Gastrocnemius medialis (tissue), 4 donors: ENCODE results near the gene PRKN. TPM values are rescaled to one million over a fixed set of nuclear protein-coding genes. Genes with fewer than 3 reads are reported as not detected.
A peak's percentile ranks its signal among the peaks of the same experiment; 100 is the strongest.
"Not testable (repeated sequence)": the region's sequence is repeated elsewhere in the genome, so short reads cannot be mapped to it uniquely, and the experiment has no call there.

ENCODE experiments used
- ATAC-seq, 2 donors: fragments of 150-250 bp; one replicate each; pipeline ENCODE4 v1.9.1; 2016
- DNase-seq, 2 donors: peaks; one replicate each; pipeline ENCODE4 v3.0.0-alpha.2; 2019
- H3K27ac ChIP-seq, 4 donors: fragments of 200-600 bp; sonication (generic); 1 replicate in 1 of 4; 2 replicates in 3 of 4; pipeline ENCODE4 v1.5.1; 2016 to 2018; ENCODE audit warnings: mild to moderate bottlenecking in 2 of 4, moderate library complexity in 1 of 4
- H3K27me3 ChIP-seq, 3 donors: fragments of 200-600 bp; sonication (generic) in 2 of 3; 1 replicate in 1 of 3; 2 replicates in 2 of 3; pipeline versions ENCODE4 v1.5.1 to v1.6.0; 2016 to 2019; ENCODE audit warnings: mild to moderate bottlenecking in 1 of 3, moderate library complexity in 1 of 3
- H3K36me3 ChIP-seq, 2 donors: fragments of 200-600 bp; sonication (generic) in 1 of 2; one replicate each; pipeline ENCODE4 v1.5.1; 2017 to 2018
- H3K4me1 ChIP-seq, 2 donors: fragments of 200-600 bp; sonication (generic) in 1 of 2; one replicate each; pipeline ENCODE4 v1.5.1; 2016 to 2017; ENCODE audit warnings: mild to moderate bottlenecking in 2 of 2
- H3K4me3 ChIP-seq, 4 donors: fragments of 200-600 bp; sonication (generic) in 3 of 4; 1 replicate in 1 of 4; 2 replicates in 3 of 4; pipeline ENCODE4 v1.5.1; 2016 to 2019; ENCODE audit warnings: mild to moderate bottlenecking in 2 of 4
- H3K9me3 ChIP-seq, 3 donors: fragments of 200-600 bp; sonication (generic) in 2 of 3; 1 replicate in 1 of 3; 2 replicates in 2 of 3; pipeline ENCODE4 v1.5.1; 2016 to 2019
- CTCF ChIP-seq, 5 experiments: fragments of 450-650 bp in 3 of 5; fragments of 200-600 bp in 2 of 5; sonication (generic) in 2 of 5; IDR thresholded peaks in 4 of 5; conservative IDR thresholded peaks in 1 of 5; 1 replicate in 4 of 5; 2 replicates in 1 of 5; pipeline ENCODE4 v1.5.1; 2016 to 2019; ENCODE audit warnings: antibody characterized with exemption in 5 of 5, mild to moderate bottlenecking in 3 of 5, moderate library complexity in 3 of 5
- POLR2A ChIP-seq, 2 donors: fragments of 450-650 bp; IDR thresholded peaks; one replicate each; pipeline ENCODE4 v1.6.1; 2017; ENCODE audit warnings: antibody characterized with exemption in 2 of 2, mild to moderate bottlenecking in 2 of 2, moderate library complexity in 2 of 2
- in situ Hi-C, 4 donors: fragments of 200-750 bp; cut with MboI; loops; one replicate each; pipeline versions ENCODE4 v1.15.0 to v1.8.0; 2017; ENCODE audit warnings: low sequenced_read_pairs in 4 of 4
- intact Hi-C: fragments of 100-400 bp; cut with DNase I; formaldehyde crosslinking; loops from one replicate; pipeline ENCODE4 v1.15.1; 2023; ENCODE audit warnings: low total_unique reads
- total RNA-seq, 4 donors: library from RNA; depleted of rRNA; stranded (reverse); fragments of >200 nt; gene quantifications; one replicate each; pipeline versions ENCODE4 v1.1.0 to v1.2.3, GENCODE V29; 2016

The PRKN gene
- total RNA-seq, 4 donors from 2014 or later, result 8.4 to 21.6 (median 13.7) TPM

- Histone ChIP-seq H3K9me3 (no peaks in the 10 kb centered on the region), H3K27ac (peak overlapping the region; percentile 29 to 71 (median 61)), H3K4me3 (no peak overlapping the region), H3K27me3 (no peaks in the 10 kb centered on the region), H3K36me3 (no peaks in the 10 kb centered on the region), H3K4me1 (peaks cover 12 to 15% of the 10 kb centered on the region in 2 donors)
- in situ Hi-C loops, result no loop called here
- peak; percentile 16 to 21 for DNase-seq
- TF ChIP-seq POLR2A (IDR thresholded peaks at IDR 0.05), result no peak
- no peak for TF ChIP-seq CTCF (IDR thresholded peaks at IDR 0.05 in 4 of 5, conservative IDR thresholded peaks at IDR 0.05 in 1 of 5)
- ATAC-seq, result peak; percentile 56 to 88
- intact Hi-C loops, result no loop called here
Measured at GRCh38 chr6:162538643-162539064, 188.9 kb downstream of the PRKN start.

- peaks cover 0 to 2% of the 10 kb centered on the region in 2 donors for H3K4me1 ChIP-seq
- DNase-seq, result no peak
- no peak for TF ChIP-seq POLR2A (IDR thresholded peaks at IDR 0.05)
- no peak for TF ChIP-seq CTCF (IDR thresholded peaks at IDR 0.05 in 4 of 5, conservative IDR thresholded peaks at IDR 0.05 in 1 of 5)
- no peaks in the 10 kb centered on the region for H3K9me3 ChIP-seq
- in situ Hi-C loops, result no loop called here
- ATAC-seq, result no peak
- intact Hi-C loops, result no loop called here
- no peak overlapping the region for H3K4me3 ChIP-seq
- no peak overlapping the region for H3K27ac ChIP-seq
- H3K36me3 ChIP-seq, result no peaks in the 10 kb centered on the region
- no peaks in the 10 kb centered on the region for H3K27me3 ChIP-seq
Measured at GRCh38 chr6:162533009-162533400, 194.6 kb downstream of the PRKN start.

GRCh38 chr6:162532283-162533008 lies 195.1 kb downstream of the PRKN start:
- no peaks in the 10 kb centered on the region for H3K4me1 ChIP-seq
- H3K4me3 ChIP-seq, result no peak overlapping the region
- DNase-seq, result no peak
- H3K36me3 ChIP-seq, result no peaks in the 10 kb centered on the region
- no peak for ATAC-seq
- in situ Hi-C loops (no loop called here), intact Hi-C loops (no loop called here)
- H3K27me3 ChIP-seq, result no peaks in the 10 kb centered on the region
- H3K27ac ChIP-seq, result no peak overlapping the region
- H3K9me3 ChIP-seq, result no peaks in the 10 kb centered on the region
- no peak for TF ChIP-seq POLR2A (IDR thresholded peaks at IDR 0.05)
- no peak for TF ChIP-seq CTCF (IDR thresholded peaks at IDR 0.05 in 4 of 5, conservative IDR thresholded peaks at IDR 0.05 in 1 of 5)

GRCh38 chr6:162531391-162531790 lies 196.2 kb downstream of the PRKN start:
- intact Hi-C loops, H3K36me3 ChIP-seq, H3K4me1 ChIP-seq, H3K27me3 ChIP-seq, ATAC-seq, H3K9me3 ChIP-seq, H3K27ac ChIP-seq, DNase-seq, in situ Hi-C loops, H3K4me3 ChIP-seq: not testable (repeated sequence)

GRCh38 chr6:162528538-162528937 lies 199.0 kb downstream of the PRKN start:
- H3K27me3 ChIP-seq, result no peaks in the 10 kb centered on the region
- in situ Hi-C loops (no loop called here), intact Hi-C loops (no loop called here)
- DNase-seq, result no peak
- H3K9me3 ChIP-seq, result no peaks in the 10 kb centered on the region
- no peaks in the 10 kb centered on the region for H3K4me1 ChIP-seq
- H3K36me3 ChIP-seq, result no peaks in the 10 kb centered on the region
- TF ChIP-seq CTCF (IDR thresholded peaks at IDR 0.05 in 4 of 5, conservative IDR thresholded peaks at IDR 0.05 in 1 of 5) (no peak), POLR2A (IDR thresholded peaks at IDR 0.05) (no peak)
- no peak overlapping the region for H3K27ac ChIP-seq
- no peak for ATAC-seq
- H3K4me3 ChIP-seq, result no peak overlapping the region
